Psoas muscle (tissue), 8 donors: ENCODE measurements around the gene THSD8. TPM values are rescaled to one million over a fixed set of nuclear protein-coding genes. Genes with fewer than 3 reads are reported as not detected.

Experiments
- ATAC-seq, 4 donors: fragments of 200-7000 bp; cut with Tn5 transposase; one replicate each; pipeline ENCODE4 v1.9.1; 2020; ENCODE audit warnings: moderate library complexity in 3 of 4, mild to moderate bottlenecking in 2 of 4
- DNase-seq, 2 donors: peaks; one replicate each; pipeline ENCODE4 v3.0.0-alpha.2; 2020
- H3K27ac ChIP-seq: fragments of 200-600 bp; one replicate; pipeline ENCODE4 v1.8.0; 2022
- H3K27me3 ChIP-seq, 3 donors: fragments of 200-600 bp in 1 of 3; one replicate each; pipeline versions ENCODE4 v1.6.1 to v1.8.0; 2013 to 2022; ENCODE audit warnings: low read length in 2 of 3, mild to moderate bottlenecking in 2 of 3, moderate library complexity in 1 of 3; ENCODE audit not compliant: insufficient read depth in 3 of 3
- H3K36me3 ChIP-seq, 2 donors: fragments of 200-600 bp in 1 of 2; one replicate each; pipeline versions ENCODE4 v1.6.1 to v1.8.0; 2013 to 2022; ENCODE audit warnings: low read depth in 1 of 2, mild to moderate bottlenecking in 1 of 2, moderate library complexity in 1 of 2; ENCODE audit not compliant: insufficient read depth in 1 of 2
- H3K4me1 ChIP-seq: fragments of 200-600 bp; one replicate; pipeline ENCODE4 v1.8.0; 2022
- H3K4me3 ChIP-seq: fragments of 200-600 bp; one replicate; pipeline ENCODE4 v1.8.0; 2022; ENCODE audit warnings: mild to moderate bottlenecking
- H3K9me3 ChIP-seq: fragments of 200-600 bp; one replicate; pipeline ENCODE4 v1.8.0; 2022
- WGBS, 3 donors: extraction: QIAGEN DNeasy Blood & Tissue Kit; methylation state at CpG; one replicate each; pipeline versions ENCODE4 v1.1.6 to v1.1.7; 2013; 5-methylcytosine and 5-hydroxymethylcytosine counted together
- intact Hi-C, 2 donors: fragments of 100-400 bp; cut with DNase I; formaldehyde crosslinking; loops; one replicate each; pipeline versions ENCODE4 v1.11.0 to v1.14.2; 2022
- polyA plus RNA-seq, 3 donors: library from polyadenylated mRNA; stranded (reverse); fragments of 200-250 nt; gene quantifications; one replicate each; pipeline ENCODE4 v1.2.3, GENCODE V29; 2013
- total RNA-seq, 4 donors: library from RNA; stranded (reverse); fragmentation: NEBNext Ultra II Directional in 2 of 4; extraction: Animal tissue kit (Norgen Biotek cat#: 25700) in 2 of 4; gene quantifications; one replicate each; pipeline versions ENCODE4 v1.2.1 to v1.2.4, GENCODE V29; 2021 to 2023
- TF ChIP-seq, protein P1 (sequence below): fragments of 200-600 bp; IDR thresholded peaks from one replicate; pipeline ENCODE4 v1.8.0; 2022; ENCODE audit warnings: antibody characterized with exemption
- donor health status: healthy with polysubstance abuse.
- donor health status: DM: no; HTN: no; CAD: no; lungs with moderate emphysema.
- donor health status: Bipolar disorder and iron deficiency.
- donor health status: healthy.
- donor health status: DM: yes; HTN: yes; CAD: no.
- donor health status: DM: no; HTN: no; CAD: no.
- donor health status: DM: no; HTN: no; CAD: no.
- donor health status: DM: yes; HTN: yes; CAD: no.

THSD8 gene
- total and polyA plus RNA-seq, 7 donors = 0.92 to 3.2 (median 2.0) TPM

DNA sequence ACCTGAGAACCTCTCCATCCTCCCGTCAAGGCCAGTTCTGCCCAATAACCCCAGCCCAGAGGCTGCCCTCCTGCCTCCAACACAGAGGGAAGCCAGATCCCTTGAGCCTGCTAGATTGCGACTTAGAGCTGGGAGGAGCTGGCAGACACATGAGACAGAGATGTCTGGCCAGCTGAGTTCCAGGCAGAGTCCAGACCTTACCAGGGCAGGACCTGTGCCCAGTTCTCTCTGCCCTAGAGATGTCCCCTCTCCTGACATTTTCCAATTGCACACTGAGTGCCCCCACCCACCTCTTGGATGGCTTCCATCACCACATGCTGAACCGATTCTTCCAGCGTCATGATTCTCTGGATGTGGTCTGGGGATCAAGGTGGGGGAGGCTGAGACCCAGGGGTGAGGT lies 29.5 kb upstream of the THSD8 start:
- ATAC-seq (peak; percentile 59 to 75 (median 67)), DNase-seq (peak; percentile 57 to 78)
- Histone ChIP-seq H3K27ac (peak overlapping the region; percentile 90), H3K36me3 (peaks cover 0 to 31% of the 10 kb centered on the region in 2 donors), H3K4me1 (peaks cover 36% of the 10 kb centered on the region), H3K4me3 (peak overlapping the region; percentile 4), H3K27me3 (no peaks in the 10 kb centered on the region), H3K9me3 (no peaks in the 10 kb centered on the region)
- intact Hi-C loops = loop anchor here in 1 of 2 donors (2.0 kb wide), 1 partner anchor 74 kb away; no protein-coding TSS in a partner anchor
- WGBS, 3 donors = 24 to 37% (median 27%) methylated on average over 4 of the region's 4 CpGs
- TF ChIP-seq, protein P1, sequence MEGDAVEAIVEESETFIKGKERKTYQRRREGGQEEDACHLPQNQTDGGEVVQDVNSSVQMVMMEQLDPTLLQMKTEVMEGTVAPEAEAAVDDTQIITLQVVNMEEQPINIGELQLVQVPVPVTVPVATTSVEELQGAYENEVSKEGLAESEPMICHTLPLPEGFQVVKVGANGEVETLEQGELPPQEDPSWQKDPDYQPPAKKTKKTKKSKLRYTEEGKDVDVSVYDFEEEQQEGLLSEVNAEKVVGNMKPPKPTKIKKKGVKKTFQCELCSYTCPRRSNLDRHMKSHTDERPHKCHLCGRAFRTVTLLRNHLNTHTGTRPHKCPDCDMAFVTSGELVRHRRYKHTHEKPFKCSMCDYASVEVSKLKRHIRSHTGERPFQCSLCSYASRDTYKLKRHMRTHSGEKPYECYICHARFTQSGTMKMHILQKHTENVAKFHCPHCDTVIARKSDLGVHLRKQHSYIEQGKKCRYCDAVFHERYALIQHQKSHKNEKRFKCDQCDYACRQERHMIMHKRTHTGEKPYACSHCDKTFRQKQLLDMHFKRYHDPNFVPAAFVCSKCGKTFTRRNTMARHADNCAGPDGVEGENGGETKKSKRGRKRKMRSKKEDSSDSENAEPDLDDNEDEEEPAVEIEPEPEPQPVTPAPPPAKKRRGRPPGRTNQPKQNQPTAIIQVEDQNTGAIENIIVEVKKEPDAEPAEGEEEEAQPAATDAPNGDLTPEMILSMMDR = no peak

GRCh38 chr19:12773571-12773970 lies 28.3 kb upstream of the THSD8 start:
- 31 to 60% (median 49%) methylated on average over 2 of the region's 2 CpGs for WGBS, 3 donors
- Histone ChIP-seq H3K4me3 (no peak overlapping the region), H3K9me3 (no peaks in the 10 kb centered on the region), H3K27me3 (no peaks in the 10 kb centered on the region), H3K27ac (peak overlapping the region; percentile 90), H3K4me1 (peaks cover 41% of the 10 kb centered on the region), H3K36me3 (peaks cover 0 to 19% of the 10 kb centered on the region in 2 donors)
- TF ChIP-seq, protein P1 = peak; percentile 46
- intact Hi-C loops = loop anchor here in 1 of 2 donors (2.0 kb wide), 1 partner anchor 73 kb away; no protein-coding TSS in a partner anchor
- ATAC-seq (peak; percentile 16 to 63 (median 58)), DNase-seq (no peak)

DNA sequence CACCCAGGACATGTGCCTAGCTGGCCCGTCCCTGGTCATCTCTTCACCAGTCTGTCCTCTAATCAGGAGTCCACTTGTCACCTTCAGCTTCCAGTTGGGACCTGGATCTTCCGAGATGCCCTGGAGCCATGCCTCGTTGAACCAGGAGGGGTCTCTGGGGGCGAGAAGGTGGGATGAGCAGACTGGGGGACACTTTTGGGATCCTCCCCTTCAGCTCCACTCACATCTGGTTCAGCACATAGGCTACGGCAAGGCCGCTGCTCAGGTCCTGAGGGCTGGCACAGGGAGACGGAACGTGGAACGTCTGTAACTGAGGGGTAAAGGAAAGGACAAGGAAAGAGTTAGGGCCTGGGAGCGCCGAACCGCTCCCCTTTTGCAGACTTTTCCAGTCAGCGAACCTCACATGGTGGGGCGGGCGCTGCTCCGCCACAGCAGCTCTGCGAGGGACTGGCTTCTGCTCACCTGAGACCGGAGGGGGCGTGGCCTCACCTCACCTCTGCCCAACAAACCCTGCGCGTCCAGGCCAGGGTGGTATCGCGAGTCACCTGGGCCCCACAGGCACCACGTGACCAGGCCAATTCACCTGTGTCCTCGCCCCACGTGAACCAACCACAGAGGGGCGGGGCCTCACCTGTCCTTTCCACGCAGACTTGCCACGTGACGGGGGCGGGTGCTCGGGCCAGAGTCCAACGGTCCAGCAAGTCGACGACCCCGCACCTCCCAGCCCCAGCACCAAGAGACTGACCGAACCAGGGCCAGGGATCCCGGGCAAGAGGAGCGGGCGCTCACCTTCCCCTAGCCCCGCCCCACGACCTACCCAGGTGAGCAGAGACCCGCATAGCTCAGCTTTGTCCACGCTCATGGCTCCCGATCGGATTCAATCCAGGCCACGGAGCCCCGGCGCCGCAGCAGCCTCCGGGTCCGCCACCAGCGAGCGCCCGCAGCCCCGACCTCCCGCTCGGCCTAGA lies 27.0 kb upstream of the THSD8 start, which contains the start of gene HOOK2:
TSS of gene HOOK2 (minus strand) at position 965 of the 968 bp plus-strand sequence. CDS start at position 862, 103 bp downstream.
- TF ChIP-seq, protein P1 = no peak
- intact Hi-C loops = no loop called here

GRCh38 chr19:12777217-12778016 lies 24.5 kb upstream of the THSD8 start:
- ATAC-seq = peak; percentile 51 to 70 (median 60)
- intact Hi-C loops = loop anchor here in 1 of 2 donors (1.0 kb wide), 1 partner anchor 19 kb away; no protein-coding TSS in a partner anchor
- DNase-seq = peak; percentile 84 to 88
- Histone ChIP-seq H3K4me3 (peak overlapping the region; percentile 86), H3K4me1 (peaks cover 43% of the 10 kb centered on the region), H3K36me3 (no peaks in the 10 kb centered on the region), H3K27me3 (no peaks in the 10 kb centered on the region), H3K27ac (peak overlapping the region; percentile 88), H3K9me3 (no peaks in the 10 kb centered on the region)
- TF ChIP-seq, protein P1 = peak; percentile 94
- 10 to 11% (median 11%) methylated on average over 43 of the region's 43 CpGs for WGBS, 3 donors

More for the DNA sequence above, 27.0 kb upstream of the THSD8 start, which contains the start of gene HOOK2:
- Histone ChIP-seq H3K27ac (peak within 1 kb of the TSS; percentile 90), H3K36me3 (peaks cover 0 to 9% of the 10 kb centered on the region in 2 donors), H3K4me3 (peak within 1 kb of the TSS; percentile 76), H3K4me1 (peaks cover 50% of the 10 kb centered on the region), H3K27me3 (no peaks in the 10 kb centered on the region), H3K9me3 (no peaks in the 10 kb centered on the region)
- DNase-seq (no peak), ATAC-seq (peak in 1 of 4 donors; percentile 9)
- 15 to 21% (median 18%) methylated on average over 39 to 58 of the region's 58 CpGs for WGBS, 3 donors
